ENCODE measurements around the gene ATP5F1D.
A peak's percentile ranks its signal among the peaks of the same experiment; 100 is the strongest.

Gene ATP5F1D

DNA sequence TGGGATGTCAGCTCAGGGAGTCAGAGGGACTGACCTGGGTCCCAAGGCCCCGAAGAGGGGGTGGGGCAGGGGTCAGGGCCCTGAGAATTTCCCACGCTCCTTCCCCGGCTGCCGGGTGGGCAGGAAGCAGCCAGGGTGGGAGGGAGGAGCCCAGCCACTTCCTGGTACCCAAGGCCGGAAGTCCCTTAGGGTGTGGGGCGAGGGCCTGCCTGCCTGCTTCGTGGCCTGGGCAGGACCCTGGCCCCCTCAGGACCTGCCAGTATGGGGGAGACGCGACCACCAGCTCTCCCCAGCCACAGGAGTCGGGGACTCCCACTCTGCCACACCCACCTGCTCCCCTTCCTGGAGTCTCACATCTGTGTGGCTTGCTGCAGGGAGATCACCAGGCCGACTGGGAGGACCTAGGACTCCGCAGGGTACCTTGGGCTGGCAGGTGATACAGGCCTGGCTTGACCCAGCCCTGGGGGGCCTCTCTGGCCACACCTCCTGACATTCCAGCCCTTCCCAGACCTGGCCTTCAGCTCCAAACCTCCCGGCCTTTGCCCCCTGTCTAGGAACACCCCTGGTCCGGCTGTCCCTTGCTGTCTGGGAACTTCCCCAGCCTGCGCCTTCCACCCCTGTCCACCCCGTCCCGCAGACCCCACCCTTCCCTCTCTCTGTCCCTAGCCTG lies 17.8 kb downstream of the ATP5F1D start:
- no peak for DNase-seq (ENCODE audit: low spot score)

- DNase-seq (ENCODE audit: low spot score), result no peak
Measured at GRCh38 chr19:1259876-1260748, 18.6 kb downstream of the ATP5F1D start.

DNA sequence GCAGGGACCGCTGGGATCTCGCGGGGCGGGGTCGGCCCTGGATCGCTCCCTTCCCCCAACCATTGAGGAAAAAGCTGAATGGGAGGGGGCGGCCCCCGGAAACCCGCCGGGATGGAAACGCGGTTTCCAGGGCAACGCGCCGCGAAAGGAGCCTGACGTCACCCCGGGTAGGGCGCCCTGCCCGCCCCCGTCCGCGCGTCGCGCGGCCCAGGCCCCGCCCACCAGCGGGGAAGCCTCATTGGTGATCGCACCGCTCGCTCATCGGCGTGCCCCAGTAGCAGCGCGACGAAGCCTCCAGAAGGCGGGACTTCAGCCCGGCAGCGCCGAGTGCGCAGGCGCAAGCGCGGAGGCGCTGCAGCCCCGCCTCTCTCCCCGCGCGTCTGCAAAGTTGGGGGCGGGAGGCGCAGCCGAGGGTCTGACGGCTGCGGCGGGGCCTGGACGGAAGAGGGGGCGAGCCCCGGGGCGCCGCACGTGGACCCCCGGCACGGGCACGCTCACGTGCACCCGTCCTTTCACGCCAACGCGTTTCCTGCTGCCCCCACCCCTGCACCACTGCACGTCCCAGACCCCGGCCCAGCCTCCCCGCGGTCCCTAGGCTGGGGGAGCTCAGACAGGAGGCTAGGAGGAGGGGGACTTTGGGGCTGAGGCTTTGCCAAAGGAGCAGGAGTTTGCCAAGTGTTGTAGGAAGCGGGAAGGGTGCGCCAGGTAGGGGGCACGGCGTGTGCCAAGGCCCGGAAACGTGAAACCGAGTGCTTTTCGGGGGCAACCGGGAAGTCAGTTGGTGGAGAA lies 19.4 kb downstream of the ATP5F1D start:
- DNase-seq (ENCODE audit: low spot score), result peak; percentile 94

- DNase-seq (ENCODE audit: low spot score), result no peak
Measured at GRCh38 chr19:1261538-1261797, 19.9 kb downstream of the ATP5F1D start.

GRCh38 chr19:1261798-1262622 lies 20.5 kb downstream of the ATP5F1D start:
- DNase-seq (ENCODE audit: low spot score), result no peak

- DNase-seq (ENCODE audit: low spot score), result no peak
Measured at GRCh38 chr19:1262623-1263123, 21.1 kb downstream of the ATP5F1D start.

GRCh38 chr19:1263188-1263587 lies 21.6 kb downstream of the ATP5F1D start:
- DNase-seq (ENCODE audit: low spot score), result no peak

- peak; percentile 69 for DNase-seq (ENCODE audit: low spot score)
Measured at GRCh38 chr19:1264801-1265614, 23.5 kb downstream of the ATP5F1D start.

GRCh38 chr19:1265615-1266128 lies 24.1 kb downstream of the ATP5F1D start:
- no peak for DNase-seq (ENCODE audit: low spot score)

- peak; percentile 86 for DNase-seq (ENCODE audit: low spot score)
Measured at GRCh38 chr19:1266129-1266915, 24.8 kb downstream of the ATP5F1D start.

- DNase-seq (ENCODE audit: low spot score), result no peak
Measured at GRCh38 chr19:1266916-1267476, 25.4 kb downstream of the ATP5F1D start.

DNA sequence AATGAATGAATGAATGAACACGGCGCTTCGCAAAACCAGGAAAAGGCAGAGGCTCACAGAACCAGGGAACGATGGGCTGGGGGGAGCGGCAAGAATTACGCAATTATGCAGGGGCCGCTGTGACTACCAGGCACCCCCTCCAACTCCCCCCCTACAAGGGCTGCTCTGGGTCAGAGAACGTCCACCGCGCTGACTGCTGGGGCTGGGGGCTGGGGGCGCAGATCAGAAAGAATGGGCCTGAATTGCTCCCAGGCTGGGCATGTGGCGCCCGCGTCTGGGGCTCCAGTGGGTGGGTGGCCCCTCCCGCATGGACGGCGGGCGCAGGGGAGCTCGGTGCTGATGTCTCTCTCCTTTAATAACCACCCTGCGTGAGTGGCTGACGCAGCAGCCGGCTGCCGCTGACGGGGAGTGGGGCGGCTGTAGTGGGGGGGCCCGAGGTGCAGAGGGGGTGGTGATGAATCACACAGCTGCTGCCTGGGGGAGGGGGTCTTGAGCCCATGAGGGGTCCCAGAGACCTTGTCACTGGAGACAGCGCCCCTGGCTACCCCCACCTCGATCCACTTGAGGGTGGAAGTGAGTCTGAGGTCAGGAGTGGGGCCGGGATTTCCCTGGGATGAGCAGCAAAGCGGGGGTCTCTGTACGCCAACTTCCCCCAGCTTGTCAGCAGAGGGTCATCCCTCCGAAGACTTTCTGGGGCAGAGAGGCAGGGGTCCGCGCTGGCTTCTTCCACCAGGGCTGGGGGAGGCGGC lies 26.1 kb downstream of the ATP5F1D start:
- DNase-seq (ENCODE audit: low spot score), result no peak

GRCh38 chr19:1268226-1269064 lies 26.9 kb downstream of the ATP5F1D start:
- no peak for DNase-seq (ENCODE audit: low spot score)

GRCh38 chr19:1269065-1269477 lies 27.5 kb downstream of the ATP5F1D start, which contains the start of gene CIRBP:
TSS of gene CIRBP (plus strand) at chr19:1269332. CDS start at chr19:1270934, 1,602 bp downstream.
- DNase-seq (ENCODE audit: low spot score), result peak; percentile 97

DNA sequence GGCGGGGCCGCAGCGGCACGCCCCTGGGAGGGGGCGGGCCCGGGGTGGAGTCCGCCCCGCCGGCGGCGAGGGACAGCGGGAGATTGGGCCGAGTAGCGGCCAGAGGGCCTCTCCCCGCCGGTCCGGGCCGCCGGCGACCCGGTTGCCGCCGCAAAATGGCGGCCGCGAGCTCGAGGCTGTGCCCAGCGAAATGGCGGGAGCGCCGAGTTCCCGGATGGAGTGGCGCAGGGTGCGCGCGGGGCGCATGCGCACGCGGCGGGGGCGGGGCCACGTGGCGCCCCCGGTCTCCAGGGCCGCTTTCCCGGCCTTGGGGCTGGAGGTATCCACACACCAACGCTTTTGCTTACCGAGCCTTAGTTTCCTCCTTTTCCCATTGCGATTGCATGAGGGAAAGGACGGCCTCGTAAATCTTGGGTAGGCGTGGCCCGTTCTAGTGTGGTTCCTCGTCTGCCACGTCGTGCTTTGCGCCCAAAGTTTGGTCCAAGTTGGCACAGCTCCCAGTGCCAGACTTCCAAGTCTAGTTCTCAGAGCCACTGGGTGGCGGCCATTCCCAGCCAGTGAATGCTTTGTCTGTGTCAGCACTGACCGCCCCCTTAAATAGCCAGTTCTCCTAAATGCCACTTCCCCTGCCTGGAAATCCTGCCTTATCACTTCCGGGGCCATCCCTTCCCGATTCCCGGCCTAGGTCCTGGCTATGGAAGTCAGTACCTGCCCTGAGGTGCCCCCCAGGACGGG lies 28.1 kb downstream of the ATP5F1D start:
- peak; percentile 88 for DNase-seq (ENCODE audit: low spot score)

DNA sequence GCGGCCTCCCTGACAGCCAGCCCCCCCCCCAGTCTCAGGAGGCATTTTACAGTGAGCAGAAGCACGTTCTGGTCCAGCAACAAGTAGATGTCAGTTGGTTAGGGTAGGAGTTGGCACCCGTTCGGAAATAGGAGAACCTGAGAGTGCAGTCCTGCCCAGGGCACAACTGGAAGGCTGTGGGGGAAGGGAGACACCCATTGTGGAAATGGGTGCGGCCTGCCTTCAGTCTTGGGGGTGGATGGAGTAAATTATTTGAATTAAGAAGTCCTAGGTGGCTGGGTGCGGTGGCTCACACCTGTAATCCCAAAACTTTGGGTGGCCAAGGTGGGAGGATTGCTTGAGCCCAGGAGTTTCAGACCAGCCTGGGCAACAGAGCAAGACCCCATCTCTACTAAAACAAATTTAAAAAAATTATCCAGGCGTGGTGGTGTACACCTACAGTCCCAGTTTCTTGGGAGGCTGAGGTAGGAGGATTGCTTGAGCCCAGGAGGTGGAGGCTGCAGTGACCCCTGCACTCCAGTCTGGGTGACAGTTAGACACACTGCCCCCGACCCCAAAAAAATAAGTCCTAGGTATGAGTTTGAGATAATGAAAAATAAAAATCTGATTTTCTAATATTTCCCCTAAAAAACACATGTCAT lies 28.8 kb downstream of the ATP5F1D start:
- DNase-seq (ENCODE audit: low spot score), result no peak
